ENCODE data around the gene ACOT12.

The ACOT12 gene

GRCh38 chr5:81283976-81284375 lies 110.0 kb downstream of the ACOT12 start:
- no peak for FAIRE-seq

All from G401.6 (cell line).